ENCODE measurements around the gene YTHDC2. TPM values are rescaled to one million over a fixed set of nuclear protein-coding genes. Genes with fewer than 3 reads are reported as not detected.

Gene YTHDC2
- total and polyA plus RNA-seq, 10 of the 15 experiments (the other 5 are each of a cell fraction or from before 2014, with no cell fraction given): 3.8 to 25.8 (median 16.4) TPM

DNA sequence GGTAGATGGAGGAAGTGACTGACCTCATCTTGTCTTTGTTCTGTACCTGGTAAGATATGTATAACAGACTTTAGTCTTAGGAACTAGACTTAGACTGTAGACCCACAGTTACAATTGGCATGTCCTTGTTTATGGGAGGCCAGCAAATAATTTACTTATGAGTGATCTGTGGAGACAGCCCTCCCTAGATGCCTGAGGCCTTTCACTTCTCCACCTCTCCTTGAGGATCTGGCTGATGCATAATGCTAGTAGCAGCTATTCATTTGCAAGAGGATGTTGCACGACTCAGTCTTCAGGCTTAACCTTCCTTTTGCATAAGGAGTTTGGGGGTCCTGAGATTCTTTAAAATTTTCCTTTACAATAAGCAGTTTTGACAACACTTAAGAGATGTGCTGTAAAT lies 100.7 kb downstream of the YTHDC2 start:
- in situ Hi-C loops (cut with MboI): no loop called here
- no peaks in the 10 kb centered on the region for H4K20me1 ChIP-seq (ENCODE audit: control insufficient read depth, insufficient read depth)

More for the DNA sequence above, 100.7 kb downstream of the YTHDC2 start:
- WGBS (ENCODE audit: insufficient coverage, insufficient replicate concordance, low lambda C conversion rate, missing lambda C conversion rate): 0% methylated on average over 1 of the region's 1 CpG
- Histone ChIP-seq H3K27ac (ENCODE audit: control insufficient read depth, insufficient read depth) (no peak overlapping the region), H3K36me3 (ENCODE audit: control insufficient read depth in 2 of 2, insufficient read depth in 2 of 2, low read length in 1 of 2) (no peaks in the 10 kb centered on the region), H3K4me2 (ENCODE audit: control insufficient read depth, insufficient read depth) (no peak overlapping the region), H3K79me2 (ENCODE audit: control insufficient read depth, insufficient read depth, low read length) (no peaks in the 10 kb centered on the region), H3K4me3 (no peak overlapping the region), H2AFZ (ENCODE audit: control insufficient read depth, low read depth, low read length) (no peak overlapping the region), H3K27me3 (replicated peaks in 1 of 2; ENCODE audit: control insufficient read depth in 2 of 2, insufficient read depth in 2 of 2, low read length in 1 of 2) (no peaks in the 10 kb centered on the region), H3K9ac (ENCODE audit: control insufficient read depth, insufficient read depth, low read length) (no peak overlapping the region), H3K9me3 (replicated peaks; ENCODE audit: control insufficient read depth, insufficient read depth, low read length) (no peaks in the 10 kb centered on the region; the same call in 2 of the 3 replicates), H3K4me1 (ENCODE audit: control insufficient read depth, insufficient read depth, low read length) (no peaks in the 10 kb centered on the region)
- intact Hi-C loops (cut with micrococcal nuclease; ENCODE audit: unreplicated experiment): loop anchor here (5.0 kb wide), 2 partner anchors 743 to 1173 kb away; no protein-coding TSS in a partner anchor
- ChIA-PET CTCF (interaction anchor here (1.2 to 4.8 kb wide), 4 partner anchors 8 to 836 kb away, joined by 4 to 115 read pairs (median 14); no protein-coding TSS in a partner anchor), POLR2A (interaction anchor here (0.6 kb wide), 1 partner anchor 250 kb away, joined by 3 read pairs; no protein-coding TSS in a partner anchor), SMC1A (ENCODE audit: uncharacterized antibody, unreplicated experiment) (no interaction called here), RAD21 (ENCODE audit: unreplicated experiment) (interaction anchor here (1.2 to 1.3 kb wide), 2 partner anchors 50 to 237 kb away, joined by 3 read pairs; no protein-coding TSS in a partner anchor)
- TF ChIP-seq, protein P1, sequence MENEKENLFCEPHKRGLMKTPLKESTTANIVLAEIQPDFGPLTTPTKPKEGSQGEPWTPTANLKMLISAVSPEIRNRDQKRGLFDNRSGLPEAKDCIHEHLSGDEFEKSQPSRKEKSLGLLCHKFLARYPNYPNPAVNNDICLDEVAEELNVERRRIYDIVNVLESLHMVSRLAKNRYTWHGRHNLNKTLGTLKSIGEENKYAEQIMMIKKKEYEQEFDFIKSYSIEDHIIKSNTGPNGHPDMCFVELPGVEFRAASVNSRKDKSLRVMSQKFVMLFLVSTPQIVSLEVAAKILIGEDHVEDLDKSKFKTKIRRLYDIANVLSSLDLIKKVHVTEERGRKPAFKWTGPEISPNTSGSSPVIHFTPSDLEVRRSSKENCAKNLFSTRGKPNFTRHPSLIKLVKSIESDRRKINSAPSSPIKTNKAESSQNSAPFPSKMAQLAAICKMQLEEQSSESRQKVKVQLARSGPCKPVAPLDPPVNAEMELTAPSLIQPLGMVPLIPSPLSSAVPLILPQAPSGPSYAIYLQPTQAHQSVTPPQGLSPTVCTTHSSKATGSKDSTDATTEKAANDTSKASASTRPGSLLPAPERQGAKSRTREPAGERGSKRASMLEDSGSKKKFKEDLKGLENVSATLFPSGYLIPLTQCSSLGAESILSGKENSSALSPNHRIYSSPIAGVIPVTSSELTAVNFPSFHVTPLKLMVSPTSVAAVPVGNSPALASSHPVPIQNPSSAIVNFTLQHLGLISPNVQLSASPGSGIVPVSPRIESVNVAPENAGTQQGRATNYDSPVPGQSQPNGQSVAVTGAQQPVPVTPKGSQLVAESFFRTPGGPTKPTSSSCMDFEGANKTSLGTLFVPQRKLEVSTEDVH (IDR thresholded peaks at IDR 0.05; ENCODE audit: low read depth, partially characterized antibody): no peak
- TF ChIP-seq RAD51 (IDR thresholded peaks at IDR 0.05) (no peak), RCOR1 (conservative IDR thresholded peaks at IDR 0.05; ENCODE audit: low read depth, low read length) (no peak), NR2C1 (IDR thresholded peaks at IDR 0.05) (no peak), MTA3 (IDR thresholded peaks at IDR 0.05; ENCODE audit: borderline replicate concordance, low read length) (no peak), RELA (IDR thresholded peaks at IDR 0.05; ENCODE audit: borderline replicate concordance, partially characterized antibody) (no peak), SUZ12 (IDR thresholded peaks at IDR 0.05; ENCODE audit: unreplicated experiment) (no peak), DPF2 (IDR thresholded peaks at IDR 0.05) (no peak), LARP7 (IDR thresholded peaks at IDR 0.05) (no peak), CHD1 (IDR thresholded peaks at IDR 0.05; ENCODE audit: low read depth, low read length) (no peak), ASH2L (IDR thresholded peaks at IDR 0.05; ENCODE audit: borderline replicate concordance, low read depth) (no peak), PAX5 (IDR thresholded peaks at IDR 0.05; ENCODE audit: borderline replicate concordance, low read depth, low read length) (no peak), CEBPB (IDR thresholded peaks at IDR 0.05; ENCODE audit: borderline replicate concordance in 1 of 2, low read depth in 2 of 2, low read length in 2 of 2) (no peak), MYC (IDR thresholded peaks at IDR 0.05; ENCODE audit: insufficient read depth, insufficient read length, insufficient replicate concordance, low read length, severe bottlenecking) (no peak)
- TF ChIP-seq, protein P2, sequence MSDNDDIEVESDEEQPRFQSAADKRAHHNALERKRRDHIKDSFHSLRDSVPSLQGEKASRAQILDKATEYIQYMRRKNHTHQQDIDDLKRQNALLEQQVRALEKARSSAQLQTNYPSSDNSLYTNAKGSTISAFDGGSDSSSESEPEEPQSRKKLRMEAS (IDR thresholded peaks at IDR 0.05; ENCODE audit: low read depth, low read length): no peak
- TF ChIP-seq, protein P3, sequence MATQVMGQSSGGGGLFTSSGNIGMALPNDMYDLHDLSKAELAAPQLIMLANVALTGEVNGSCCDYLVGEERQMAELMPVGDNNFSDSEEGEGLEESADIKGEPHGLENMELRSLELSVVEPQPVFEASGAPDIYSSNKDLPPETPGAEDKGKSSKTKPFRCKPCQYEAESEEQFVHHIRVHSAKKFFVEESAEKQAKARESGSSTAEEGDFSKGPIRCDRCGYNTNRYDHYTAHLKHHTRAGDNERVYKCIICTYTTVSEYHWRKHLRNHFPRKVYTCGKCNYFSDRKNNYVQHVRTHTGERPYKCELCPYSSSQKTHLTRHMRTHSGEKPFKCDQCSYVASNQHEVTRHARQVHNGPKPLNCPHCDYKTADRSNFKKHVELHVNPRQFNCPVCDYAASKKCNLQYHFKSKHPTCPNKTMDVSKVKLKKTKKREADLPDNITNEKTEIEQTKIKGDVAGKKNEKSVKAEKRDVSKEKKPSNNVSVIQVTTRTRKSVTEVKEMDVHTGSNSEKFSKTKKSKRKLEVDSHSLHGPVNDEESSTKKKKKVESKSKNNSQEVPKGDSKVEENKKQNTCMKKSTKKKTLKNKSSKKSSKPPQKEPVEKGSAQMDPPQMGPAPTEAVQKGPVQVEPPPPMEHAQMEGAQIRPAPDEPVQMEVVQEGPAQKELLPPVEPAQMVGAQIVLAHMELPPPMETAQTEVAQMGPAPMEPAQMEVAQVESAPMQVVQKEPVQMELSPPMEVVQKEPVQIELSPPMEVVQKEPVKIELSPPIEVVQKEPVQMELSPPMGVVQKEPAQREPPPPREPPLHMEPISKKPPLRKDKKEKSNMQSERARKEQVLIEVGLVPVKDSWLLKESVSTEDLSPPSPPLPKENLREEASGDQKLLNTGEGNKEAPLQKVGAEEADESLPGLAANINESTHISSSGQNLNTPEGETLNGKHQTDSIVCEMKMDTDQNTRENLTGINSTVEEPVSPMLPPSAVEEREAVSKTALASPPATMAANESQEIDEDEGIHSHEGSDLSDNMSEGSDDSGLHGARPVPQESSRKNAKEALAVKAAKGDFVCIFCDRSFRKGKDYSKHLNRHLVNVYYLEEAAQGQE (IDR thresholded peaks at IDR 0.05; ENCODE audit: low read depth, low read length): no peak
- ATAC-seq (no peak), DNase-seq (ENCODE audit: low read depth, low spot score) (no peak), FAIRE-seq (no peak)
- BruUV-seq (replicated peaks): no TSS peak
